Measurements from ENCODE around the gene GALNS.

GALNS gene

GRCh38 chr16:88874938-88875599, 18.3 kb upstream of the GALNS start:
- DNase-seq, result no peak

DNA sequence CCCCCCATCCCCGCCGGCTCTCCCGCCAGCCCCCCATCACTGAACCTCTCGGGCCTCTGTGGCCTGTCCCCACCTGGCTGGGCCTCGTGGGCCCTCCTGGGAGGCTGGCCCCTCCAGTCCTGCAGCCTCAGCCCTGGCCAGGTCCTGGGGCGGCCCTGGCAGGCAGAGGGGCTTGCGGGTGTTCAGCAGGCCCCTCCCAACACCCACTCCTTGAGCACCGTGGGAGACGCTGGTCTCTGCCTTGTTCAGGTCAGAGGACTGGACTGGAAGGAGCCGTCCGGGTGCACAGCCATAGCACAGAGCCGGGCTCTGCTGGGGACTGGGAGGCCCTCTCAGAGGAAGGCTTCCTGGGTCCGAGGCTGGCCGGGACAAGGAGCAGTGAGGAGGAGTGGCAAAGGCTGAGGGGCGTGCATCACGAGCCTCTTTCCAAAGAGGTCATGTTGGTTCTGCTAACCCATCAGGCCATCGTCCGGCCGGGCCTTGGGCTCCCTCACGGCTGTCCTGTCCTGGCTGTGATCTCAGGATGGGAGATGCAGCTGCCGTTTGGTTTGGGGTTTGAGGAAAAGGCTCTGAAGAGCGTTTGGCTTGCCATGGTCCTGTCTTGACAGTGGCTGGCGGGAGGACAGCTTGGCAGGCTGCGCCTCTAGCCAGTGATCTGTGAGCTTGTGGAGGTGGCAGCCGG, 16.0 kb upstream of the GALNS start:
- DNase-seq, result no peak

- DNase-seq, result no peak
Measured at GRCh38 chr16:88871730-88872416, 15.1 kb upstream of the GALNS start.

DNA sequence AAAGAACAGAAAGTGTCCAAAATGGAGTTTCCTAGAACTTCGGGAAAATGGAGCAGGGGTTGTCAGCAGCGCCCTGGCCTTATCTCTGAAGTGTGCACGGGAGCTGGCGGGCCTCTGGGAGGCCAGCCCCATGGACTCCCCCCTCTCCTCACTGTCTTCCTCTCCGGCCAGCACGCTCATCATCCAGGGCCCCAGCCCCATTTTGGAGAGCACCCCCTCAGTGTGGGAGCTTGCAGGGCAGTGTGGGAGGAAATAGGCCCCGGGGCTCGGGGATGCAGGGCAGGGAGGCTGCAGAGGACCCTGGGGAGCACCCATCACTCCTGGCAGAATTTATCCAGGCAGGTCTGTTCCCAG, 14.6 kb upstream of the GALNS start:
- DNase-seq, result no peak

DNA sequence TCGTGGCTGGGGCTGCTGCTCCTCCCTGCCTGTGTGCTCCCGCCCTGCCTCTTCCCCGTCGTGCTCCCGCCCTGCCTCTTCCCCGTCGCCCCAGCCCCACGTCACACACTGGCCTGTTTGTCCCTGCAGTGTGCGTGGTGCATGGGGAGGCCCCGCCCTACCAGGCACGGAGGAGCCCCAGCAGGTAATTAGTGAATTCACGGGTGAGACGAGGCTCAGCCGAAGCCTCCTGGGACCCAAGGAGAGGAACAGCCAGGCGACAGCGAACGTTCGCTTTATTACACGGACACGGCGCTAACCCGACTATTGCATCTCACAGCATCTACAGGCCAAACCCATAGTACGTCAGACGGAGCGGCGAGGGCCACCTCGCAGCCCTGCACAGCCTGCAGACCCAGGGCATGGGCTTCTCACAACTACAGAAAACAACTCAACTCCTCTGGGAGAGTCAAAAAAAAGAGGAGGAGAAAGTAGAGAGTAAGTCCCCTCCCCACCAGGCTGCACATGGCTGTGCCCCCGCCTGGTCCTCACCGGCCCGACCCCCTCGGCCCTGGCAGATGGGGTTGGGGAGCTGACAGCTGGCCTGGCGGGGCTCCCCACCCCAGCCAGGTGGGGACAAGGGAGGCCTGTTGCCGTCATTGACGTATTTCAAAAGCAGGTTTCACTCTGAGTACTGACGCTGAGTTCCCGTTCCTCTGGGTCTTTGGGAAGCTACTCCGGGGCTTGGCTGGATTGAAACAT, 14.0 kb upstream of the GALNS start:
- DNase-seq, result no peak

DNA sequence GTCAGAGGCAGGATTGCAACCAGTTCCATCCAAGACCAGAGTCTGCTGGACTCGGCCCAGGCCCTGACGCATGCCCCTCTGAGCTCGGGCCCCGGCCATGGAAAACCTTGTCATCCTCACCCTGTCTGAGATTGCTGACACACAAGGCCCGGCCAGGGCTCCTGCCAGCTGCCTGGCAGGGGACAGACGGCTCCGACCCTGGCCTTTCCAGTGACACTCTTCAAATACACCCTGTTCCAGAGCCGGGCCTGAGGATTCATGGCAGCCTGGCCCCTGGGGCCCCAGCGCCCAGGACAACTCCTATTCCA, 12.9 kb upstream of the GALNS start:
- no peak for DNase-seq

GRCh38 chr16:88868974-88869672, 12.4 kb upstream of the GALNS start:
- DNase-seq, result no peak

DNA sequence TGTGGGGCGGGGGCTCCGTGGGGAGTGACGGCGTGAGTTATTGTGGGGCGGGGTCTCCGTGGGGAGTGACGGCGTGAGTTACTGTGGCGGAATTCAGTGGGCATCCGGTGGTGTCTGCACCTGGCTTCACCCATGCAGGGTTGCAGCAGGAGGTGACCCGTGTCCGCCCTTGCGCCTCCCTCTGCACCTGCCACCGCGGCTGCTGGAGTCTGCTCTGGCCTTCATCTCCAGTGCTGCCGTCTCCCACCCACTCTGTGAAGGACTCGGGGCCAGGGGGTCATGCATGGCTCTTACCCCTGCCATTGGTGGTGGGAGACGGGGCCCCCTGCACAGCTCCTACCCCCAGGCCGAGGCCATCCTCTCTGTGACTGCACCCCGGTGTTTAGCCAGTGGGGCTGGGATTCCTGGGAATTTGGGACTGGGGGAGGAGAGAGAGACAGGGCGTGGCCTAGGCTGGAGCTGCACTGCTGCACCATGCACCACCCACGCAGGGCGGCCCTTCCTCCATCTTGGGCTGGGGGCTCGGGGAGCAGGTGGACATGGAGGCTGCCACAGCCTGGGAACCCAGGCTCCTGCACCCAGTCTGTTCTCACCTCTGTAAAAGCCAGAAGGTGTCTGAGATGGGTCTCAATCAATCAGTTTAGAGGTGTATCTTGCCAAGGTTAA, 11.0 kb upstream of the GALNS start:
- no peak for DNase-seq

GRCh38 chr16:88866151-88866920, 9.6 kb upstream of the GALNS start, which contains the start of gene PABPN1L:
TSS of gene PABPN1L (minus strand) at chr16:88866660. CDS start at chr16:88866606, 54 bp downstream.
- DNase-seq, result no peak

GRCh38 chr16:88865742-88866141, 9.0 kb upstream of the GALNS start:
- no peak for DNase-seq

DNA sequence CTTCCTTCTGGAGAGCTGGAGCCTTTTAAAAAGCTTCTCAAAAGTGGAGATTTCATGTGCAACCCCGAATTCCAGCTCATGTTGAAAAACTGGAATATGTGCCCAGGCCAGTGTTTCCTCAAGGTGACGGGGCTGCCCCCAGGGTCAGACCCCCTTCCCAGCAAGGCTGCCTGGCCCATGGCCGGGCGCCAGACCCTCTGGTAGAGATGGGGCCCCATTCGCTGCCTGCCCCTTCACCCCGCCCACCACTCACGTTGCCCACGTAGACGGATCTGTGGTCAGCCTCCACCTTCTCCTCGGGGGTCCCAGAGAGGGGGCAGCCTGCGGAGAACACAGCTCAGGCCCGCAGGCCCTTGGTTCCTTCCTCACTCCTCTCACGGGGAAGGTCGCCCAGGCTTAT, 8.6 kb upstream of the GALNS start:
- DNase-seq, result no peak

DNA sequence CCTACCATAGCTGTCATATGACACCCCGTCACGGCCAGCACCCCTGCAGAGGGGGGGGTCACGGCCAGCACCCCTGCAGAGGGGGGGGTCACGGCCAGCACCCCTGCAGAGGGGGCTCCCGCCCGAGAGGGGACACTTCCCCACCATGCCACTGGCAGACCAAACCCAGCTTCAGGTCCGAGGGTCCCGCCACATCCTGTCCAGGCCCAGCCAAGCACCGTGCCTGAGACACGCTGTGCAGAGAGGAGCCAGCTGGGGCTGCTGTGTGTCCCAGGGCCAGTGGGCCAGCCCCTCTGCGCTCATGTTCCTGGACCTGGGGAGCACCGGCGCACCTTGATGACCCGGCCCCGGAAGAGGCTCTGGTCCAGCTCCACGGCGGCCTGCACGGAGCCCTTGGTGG, 7.8 kb upstream of the GALNS start:
- DNase-seq, result no peak

GRCh38 chr16:88864099-88864498, 7.4 kb upstream of the GALNS start:
- DNase-seq, result no peak

- no peak for DNase-seq
Measured at GRCh38 chr16:88863426-88863825, 6.7 kb upstream of the GALNS start.

DNA sequence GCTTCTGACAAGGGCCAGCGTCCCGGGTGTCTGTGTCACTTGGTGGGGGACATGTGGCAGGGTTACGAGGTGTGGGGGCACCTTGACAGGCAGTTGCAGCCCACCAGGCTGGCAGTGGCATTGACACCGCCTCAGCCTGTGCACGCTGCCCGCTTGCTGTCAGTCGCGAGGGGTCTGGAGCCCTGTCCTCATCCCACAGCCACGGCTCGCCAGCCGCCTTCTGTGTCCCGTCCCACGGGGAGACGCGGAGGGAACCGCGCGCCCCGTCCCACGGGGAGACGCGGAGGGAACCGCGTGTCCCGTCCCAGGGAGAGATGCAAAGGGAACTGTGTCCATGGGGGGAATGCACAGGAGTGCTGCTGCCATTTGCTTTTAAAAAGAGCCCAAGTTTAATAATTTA, 6.2 kb upstream of the GALNS start:
- no peak for DNase-seq

DNA sequence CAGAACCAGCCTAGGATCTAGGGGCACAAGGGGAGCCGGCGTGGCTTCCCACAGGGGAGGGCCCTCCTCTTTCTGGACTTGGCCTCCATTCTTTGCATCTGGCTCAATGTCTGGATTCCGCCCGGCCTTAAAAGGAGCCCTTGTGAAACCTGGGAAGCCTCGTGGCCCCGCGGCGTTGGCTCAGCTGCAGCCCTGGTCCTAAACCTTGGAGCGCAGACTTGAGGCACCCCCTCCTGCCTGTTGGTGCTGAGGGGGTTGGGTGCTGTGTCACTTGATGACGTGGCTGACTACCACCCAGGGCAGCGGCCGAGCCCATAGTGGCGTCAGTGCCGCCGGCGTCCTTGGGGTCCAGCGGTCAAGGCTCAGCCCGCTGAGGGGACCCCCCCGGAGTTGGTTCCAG, 4.6 kb upstream of the GALNS start:
- no peak for DNase-seq

GRCh38 chr16:88859381-88860091, 2.8 kb upstream of the GALNS start:
- DNase-seq, result no peak

- peak in 3 of 4 experiments; percentile 25 to 69 (median 49) for DNase-seq
Measured at GRCh38 chr16:88857728-88858339, 1.1 kb upstream of the GALNS start.

GRCh38 chr16:88856122-88856827, 472 bp downstream of the GALNS start:
- no peak for DNase-seq

- no peak for DNase-seq
Measured at GRCh38 chr16:88855736-88856121, 1.0 kb downstream of the GALNS start.

Data from activated naive CD4-positive, alpha-beta T cell (primary cell).